Activated CD4-positive, alpha-beta T cell treated with anti-CD3 and anti-CD28 coated beads for 24 hours (primary cell): ENCODE measurements around the gene CORO2A.
"Not testable (repeated sequence)": the region's sequence is repeated elsewhere in the genome, so short reads cannot be mapped to it uniquely, and the experiment has no call there.

Experiments
- DNase-seq, 2 donors: peaks; one replicate each; pipeline ENCODE4 v3.0.0-alpha.2; 2020; ENCODE audit warnings: low read depth in 2 of 2

The CORO2A gene

DNA sequence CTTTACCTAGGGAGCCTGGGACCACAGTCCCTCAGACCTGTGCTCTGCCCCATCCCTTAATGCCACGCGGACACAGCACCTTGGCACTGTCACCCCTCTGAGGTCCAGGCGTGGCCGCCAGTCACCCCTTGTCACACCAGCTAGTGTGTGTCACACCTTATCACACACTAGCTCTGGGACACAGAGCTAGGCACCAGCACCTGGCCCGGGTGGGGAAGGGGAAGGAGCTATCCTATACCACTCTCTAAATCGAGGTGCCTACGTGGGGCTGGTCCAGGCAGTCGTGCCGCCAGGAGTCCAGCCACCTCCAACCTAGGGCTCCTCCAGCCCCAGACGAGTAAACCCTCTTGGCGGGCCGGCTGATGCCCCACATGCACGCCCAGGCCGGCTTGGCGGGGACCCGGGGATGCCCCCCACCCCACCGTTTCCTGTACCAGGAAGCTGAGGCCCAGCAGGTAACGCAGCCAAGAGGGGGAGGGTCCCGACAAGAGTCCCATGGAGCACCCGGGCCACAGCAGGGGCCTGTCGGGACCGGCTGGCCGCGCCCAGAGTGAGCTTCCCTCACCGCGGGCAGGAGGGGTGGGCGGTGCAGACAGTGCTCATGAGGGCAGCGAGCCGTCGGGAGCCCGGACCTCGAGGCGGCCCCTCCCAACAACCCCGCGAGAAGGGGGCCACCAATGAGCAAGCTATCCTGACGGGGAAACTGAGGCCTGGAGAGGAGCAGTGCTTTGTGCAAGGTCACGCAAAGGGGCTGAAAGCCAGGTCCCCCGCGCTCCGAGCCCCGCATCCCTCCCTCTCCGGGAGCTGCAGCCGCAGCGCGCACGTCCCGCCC, 550 bp downstream of the CORO2A start:
- DNase-seq: peak in 1 of 2 donors; percentile 16

- DNase-seq: no peak
Measured at GRCh38 chr9:98191181-98191608, 1.2 kb downstream of the CORO2A start.

DNA sequence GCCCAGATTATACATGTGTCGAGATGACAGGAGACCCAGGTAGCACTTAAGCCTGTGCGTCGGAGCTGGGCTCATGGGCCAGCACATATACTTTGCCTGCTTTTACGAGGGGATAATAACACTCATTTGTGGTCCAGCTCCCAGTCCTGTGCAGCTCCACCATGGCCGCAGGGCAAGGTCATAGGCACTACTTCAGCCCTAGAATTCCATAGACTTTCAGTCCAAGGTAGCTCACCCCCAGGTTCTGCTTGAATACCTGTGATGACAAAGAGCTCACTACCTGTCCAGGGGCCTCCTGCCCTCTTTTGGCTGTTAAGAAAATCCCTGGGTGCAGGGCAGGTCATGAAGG, 1.7 kb downstream of the CORO2A start:
- no peak for DNase-seq

- no peak for DNase-seq
Measured at GRCh38 chr9:98189412-98189811, 3.0 kb downstream of the CORO2A start.

DNA sequence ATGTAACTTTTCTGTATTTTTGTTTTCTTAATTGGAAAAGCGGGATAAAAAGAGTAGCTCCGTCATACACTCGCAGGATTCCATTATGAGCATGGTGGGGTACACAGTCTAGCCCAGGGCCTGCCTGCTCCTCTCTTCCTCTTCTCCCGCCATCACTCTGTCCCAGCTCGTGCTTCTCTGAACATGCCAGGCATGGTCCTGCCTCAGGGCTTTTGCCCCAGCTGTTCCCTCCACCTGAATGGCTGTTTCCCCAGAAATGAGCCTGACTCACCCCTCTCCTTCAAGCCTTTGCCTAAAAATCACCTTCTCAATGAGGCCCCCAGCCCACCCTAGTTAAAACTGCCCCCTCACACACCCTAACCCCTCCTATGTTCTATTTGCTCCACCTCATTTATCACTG, 4.5 kb downstream of the CORO2A start:
- DNase-seq: no peak

GRCh38 chr9:98186236-98186635, 6.2 kb downstream of the CORO2A start:
- no peak for DNase-seq

DNA sequence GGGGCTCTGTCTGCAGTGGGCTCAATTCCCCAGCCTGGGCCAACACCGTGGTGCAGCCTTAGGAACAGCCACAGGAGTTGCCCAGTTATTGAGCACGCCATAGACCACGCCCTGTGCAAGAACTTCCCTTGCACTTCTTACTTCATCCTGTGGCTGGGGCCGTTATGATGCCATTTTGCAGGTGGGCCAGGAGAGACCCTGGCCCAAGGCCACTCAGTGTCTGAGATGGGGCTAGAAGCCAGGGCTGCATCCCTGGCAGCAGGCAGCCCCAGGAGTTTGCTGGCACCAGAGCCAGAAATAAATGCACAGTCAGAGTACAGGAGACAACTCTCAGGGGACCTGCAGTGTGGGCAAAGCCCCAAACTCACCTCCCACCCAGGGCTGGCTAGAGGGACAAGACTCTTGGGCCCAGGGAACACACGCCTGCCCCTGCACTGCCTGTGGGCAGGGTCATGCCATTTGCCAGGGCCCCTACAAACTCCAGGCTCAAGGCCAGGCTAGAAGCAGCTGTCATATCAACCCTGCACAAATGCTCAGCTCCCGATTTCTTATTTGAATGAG, 6.7 kb downstream of the CORO2A start:
- DNase-seq: no peak

DNA sequence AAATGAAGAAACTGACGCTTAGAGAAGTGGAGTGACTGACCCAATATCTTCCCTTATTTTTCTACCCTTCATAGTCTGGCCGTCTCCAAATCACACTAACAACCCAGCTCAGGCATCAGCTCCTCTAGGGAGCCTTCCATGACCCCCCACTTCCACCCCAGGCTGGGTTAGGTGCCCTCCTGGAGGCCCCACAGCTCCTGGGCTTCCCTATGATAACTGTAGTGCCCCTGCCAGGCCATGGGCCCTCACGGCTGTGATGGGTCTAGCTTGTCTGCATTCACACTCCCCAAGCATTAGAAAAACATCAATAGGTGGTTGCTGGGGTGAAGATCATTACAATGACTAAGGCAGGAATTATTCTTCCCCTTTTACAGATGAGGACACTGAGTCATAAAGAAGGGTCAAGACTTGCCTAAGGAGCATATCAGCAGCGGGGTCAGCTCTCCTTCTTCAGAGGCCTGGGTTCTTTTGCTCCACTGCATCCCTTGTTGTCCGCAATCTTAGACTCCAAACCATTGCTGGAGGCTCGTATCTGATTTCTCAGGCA, 7.3 kb downstream of the CORO2A start:
- no peak for DNase-seq

DNA sequence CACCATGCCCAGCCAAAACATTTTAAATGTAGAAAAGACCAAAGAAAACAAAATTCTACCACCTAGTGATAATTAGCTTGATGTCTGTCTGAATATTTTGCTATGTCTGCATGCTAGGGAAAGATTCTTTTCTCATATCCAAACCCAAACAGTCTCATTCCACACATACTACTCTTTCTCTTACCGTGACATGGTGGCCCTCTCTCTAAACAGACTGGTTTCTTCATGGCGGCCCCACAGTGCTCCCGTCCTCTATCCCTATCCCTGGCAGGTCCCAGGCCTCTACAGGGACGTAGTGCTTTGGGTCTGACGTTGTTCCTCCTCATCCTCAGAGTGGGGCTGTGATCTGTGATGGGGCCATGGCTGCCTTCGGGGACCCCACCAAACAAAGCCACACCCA, 8.1 kb downstream of the CORO2A start:
- no peak for DNase-seq

GRCh38 chr9:98182889-98183599, 9.4 kb downstream of the CORO2A start:
- DNase-seq: no peak

- DNase-seq: no peak
Measured at GRCh38 chr9:98182069-98182820, 10.2 kb downstream of the CORO2A start.

DNA sequence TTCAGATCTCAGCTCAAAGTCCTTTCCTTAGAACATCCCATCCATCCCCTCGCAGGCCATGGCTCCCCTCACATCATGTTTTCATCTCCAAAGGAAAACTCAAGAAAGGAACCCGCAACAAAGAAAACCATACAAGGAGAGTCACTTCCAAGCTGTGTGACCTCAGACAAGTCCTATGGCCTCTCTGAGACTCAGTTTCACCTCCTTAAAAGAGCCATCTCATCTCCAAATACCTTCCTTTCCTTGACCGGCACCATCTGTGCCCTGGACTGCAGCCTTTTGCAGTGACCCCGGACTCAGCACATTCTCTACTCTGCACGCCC, 10.7 kb downstream of the CORO2A start:
- DNase-seq: no peak

GRCh38 chr9:98180996-98181395, 11.4 kb downstream of the CORO2A start:
- DNase-seq: no peak

- no peak for DNase-seq
Measured at GRCh38 chr9:98178874-98179850, 13.3 kb downstream of the CORO2A start.

DNA sequence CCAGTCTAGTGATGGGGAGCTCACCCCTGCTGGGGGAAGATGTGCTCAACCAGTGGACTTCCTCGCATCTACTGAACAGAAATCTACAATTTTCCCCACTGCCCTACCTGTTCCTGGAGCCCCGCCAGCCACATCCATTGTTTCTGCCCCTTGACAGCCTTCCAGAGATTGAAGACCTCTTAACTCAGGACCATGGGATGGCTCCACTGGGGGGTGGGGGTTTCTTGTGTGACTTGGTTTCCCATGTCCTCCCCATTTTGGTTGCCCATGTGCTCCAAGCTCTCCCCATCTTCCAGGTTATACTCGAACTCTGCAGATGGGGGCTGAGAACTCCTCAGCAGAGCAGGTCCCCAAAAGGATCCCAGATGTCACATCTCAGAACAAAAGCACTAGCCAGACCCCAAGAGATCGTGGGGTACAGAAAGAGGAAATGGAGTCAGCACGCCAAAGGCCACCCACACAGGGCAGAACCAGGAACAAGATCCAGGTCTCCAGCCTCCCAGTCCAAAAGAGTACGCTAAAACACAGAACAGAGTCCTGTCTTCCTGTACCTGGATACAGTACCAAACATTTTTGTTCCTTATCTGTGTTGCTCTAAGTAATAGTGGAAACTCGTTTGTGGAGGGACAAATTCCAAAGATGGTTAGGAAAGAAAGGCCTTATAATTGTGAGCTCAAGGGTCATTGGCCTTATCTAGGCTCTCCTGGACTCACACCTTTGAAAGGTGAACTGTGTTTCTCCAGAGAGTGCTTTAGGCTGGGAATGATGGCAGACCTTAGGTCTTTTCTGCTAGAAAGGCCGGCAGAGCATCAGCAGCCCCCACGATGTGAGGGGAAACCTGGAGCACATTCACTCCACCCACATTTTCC, 15.8 kb downstream of the CORO2A start:
- no peak for DNase-seq

DNA sequence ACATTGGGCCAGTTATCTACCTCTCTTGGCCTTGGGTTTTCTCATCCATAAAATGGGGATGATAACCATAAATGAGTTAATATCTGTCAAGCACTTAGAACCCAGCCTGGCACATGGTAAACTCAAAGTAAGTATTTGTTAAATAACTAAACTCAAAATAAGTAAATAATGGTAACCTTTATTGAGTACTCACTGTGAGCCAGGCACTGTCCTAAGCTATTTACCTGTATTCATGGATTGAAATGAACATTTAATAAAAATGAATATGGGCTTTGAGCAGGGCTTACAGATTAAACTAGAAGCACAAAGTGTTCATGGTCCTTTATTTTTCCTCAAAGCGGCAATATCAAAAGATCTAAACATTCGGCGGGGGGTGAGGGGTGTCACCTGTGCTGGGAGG, 16.7 kb downstream of the CORO2A start:
- DNase-seq: no peak

DNA sequence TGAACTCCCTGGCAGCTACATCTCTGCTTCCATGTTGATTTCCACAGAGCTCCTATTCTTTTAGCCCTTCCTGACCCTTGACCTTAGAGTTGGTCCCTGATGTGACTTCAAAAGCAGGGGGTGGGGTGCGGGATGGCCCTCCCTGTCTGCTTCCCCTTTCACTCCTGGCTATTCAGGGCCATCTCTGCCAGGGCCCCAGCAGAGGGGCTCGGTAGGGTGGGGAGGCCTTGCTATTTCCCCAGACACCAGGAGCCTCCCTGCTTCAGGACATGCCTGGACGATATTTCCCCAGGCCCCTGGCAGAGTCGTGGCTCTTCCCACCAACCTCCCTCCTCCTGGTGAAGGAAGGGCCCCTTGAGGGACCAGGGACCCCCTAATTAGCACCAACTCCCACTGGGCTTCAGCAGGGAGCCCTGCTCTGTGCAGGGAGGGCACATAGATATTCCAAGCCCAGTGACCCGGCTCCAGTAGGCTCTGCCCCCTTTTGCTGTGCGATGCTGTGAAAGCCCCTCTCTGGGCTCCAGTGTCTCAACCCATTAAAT, 17.3 kb downstream of the CORO2A start:
- DNase-seq: no peak

DNA sequence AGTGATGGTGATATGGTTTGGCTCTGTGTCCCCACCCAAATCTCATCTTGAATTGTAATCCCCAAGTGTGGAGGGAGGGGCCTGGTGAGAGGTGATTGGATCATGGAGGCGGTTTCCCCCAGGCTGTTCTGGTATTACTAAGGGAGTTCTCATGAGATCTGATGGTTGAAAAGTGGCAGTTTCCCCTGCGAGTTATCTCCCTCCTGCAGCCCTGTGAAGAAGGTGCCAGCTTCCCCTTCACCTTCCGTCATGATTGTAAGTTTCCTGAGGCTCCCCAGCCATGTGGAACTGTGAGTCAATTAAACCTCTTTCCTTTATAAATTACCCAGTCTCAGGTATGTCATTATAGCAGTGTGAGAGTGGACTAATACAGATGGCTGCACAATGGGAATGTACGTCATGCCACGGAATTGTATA, 17.9 kb downstream of the CORO2A start:
- DNase-seq: not testable (repeated sequence)

- no peak for DNase-seq
Measured at GRCh38 chr9:98173181-98173580, 19.3 kb downstream of the CORO2A start.

- no peak for DNase-seq
Measured at GRCh38 chr9:98172604-98173003, 19.8 kb downstream of the CORO2A start.
